Measurements from ENCODE around the gene CHST3.

Gene CHST3

GRCh38 chr10:71998840-71999194 lies 34.6 kb downstream of the CHST3 start:
- no peak overlapping the region for H3K4me3 ChIP-seq (ENCODE audit: low read length)
- no peak for TF ChIP-seq ZNF274 (IDR thresholded peaks at IDR 0.05; ENCODE audit: low read depth, low read length)

- no peak overlapping the region for H3K4me3 ChIP-seq (ENCODE audit: low read length)
- no peak for TF ChIP-seq ZNF274 (IDR thresholded peaks at IDR 0.05; ENCODE audit: low read depth, low read length)
Measured at GRCh38 chr10:71999360-72000072, 35.3 kb downstream of the CHST3 start.

GRCh38 chr10:72000073-72001032 lies 36.2 kb downstream of the CHST3 start:
- no peak for TF ChIP-seq ZNF274 (IDR thresholded peaks at IDR 0.05; ENCODE audit: low read depth, low read length)
- no peak overlapping the region for H3K4me3 ChIP-seq (ENCODE audit: low read length)

- no peak for TF ChIP-seq ZNF274 (IDR thresholded peaks at IDR 0.05; ENCODE audit: low read depth, low read length)
- H3K4me3 ChIP-seq (ENCODE audit: low read length) = no peak overlapping the region
Measured at GRCh38 chr10:72001033-72001395, 36.8 kb downstream of the CHST3 start.

- no peak overlapping the region for H3K4me3 ChIP-seq (ENCODE audit: low read length)
- TF ChIP-seq ZNF274 (IDR thresholded peaks at IDR 0.05; ENCODE audit: low read depth, low read length) = no peak
Measured at GRCh38 chr10:72002354-72003295, 38.4 kb downstream of the CHST3 start.

GRCh38 chr10:72006026-72006425 lies 41.8 kb downstream of the CHST3 start:
- no peak for TF ChIP-seq ZNF274 (IDR thresholded peaks at IDR 0.05; ENCODE audit: low read depth, low read length)
- H3K4me3 ChIP-seq (ENCODE audit: low read length) = no peak overlapping the region

GRCh38 chr10:72007246-72007892 lies 43.2 kb downstream of the CHST3 start:
- H3K4me3 ChIP-seq (ENCODE audit: low read length) = no peak overlapping the region
- TF ChIP-seq ZNF274 (IDR thresholded peaks at IDR 0.05; ENCODE audit: low read depth, low read length) = no peak

- no peak for TF ChIP-seq ZNF274 (IDR thresholded peaks at IDR 0.05; ENCODE audit: low read depth, low read length)
- H3K4me3 ChIP-seq (ENCODE audit: low read length) = no peak overlapping the region
Measured at GRCh38 chr10:72008096-72008981, 44.1 kb downstream of the CHST3 start.

- no peak overlapping the region for H3K4me3 ChIP-seq (ENCODE audit: low read length)
- TF ChIP-seq ZNF274 (IDR thresholded peaks at IDR 0.05; ENCODE audit: low read depth, low read length) = no peak
Measured at GRCh38 chr10:72009051-72009424, 44.8 kb downstream of the CHST3 start.

GRCh38 chr10:72009425-72010081 lies 45.4 kb downstream of the CHST3 start:
- H3K4me3 ChIP-seq (ENCODE audit: low read length) = no peak overlapping the region
- TF ChIP-seq ZNF274 (IDR thresholded peaks at IDR 0.05; ENCODE audit: low read depth, low read length) = no peak

- TF ChIP-seq ZNF274 (IDR thresholded peaks at IDR 0.05; ENCODE audit: low read depth, low read length) = no peak
Measured at GRCh38 chr10:72010234-72010973, 46.2 kb downstream of the CHST3 start.

GRCh38 chr10:72011016-72011415 lies 46.8 kb downstream of the CHST3 start:
- TF ChIP-seq ZNF274 (IDR thresholded peaks at IDR 0.05; ENCODE audit: low read depth, low read length) = no peak
- H3K4me3 ChIP-seq (ENCODE audit: low read length) = no peak overlapping the region

More at GRCh38 chr10:72010234-72010973, 46.2 kb downstream of the CHST3 start:
- no peak overlapping the region for H3K4me3 ChIP-seq (ENCODE audit: low read length)

Data from GM08714 (cell line).